A549 (cell line): ENCODE results near the gene ACSL5.

Experiments used
- CTCF ChIP-seq: fragments of >200 bp; sonication (Bioruptor Twin); formaldehyde crosslinking; IDR thresholded peaks from 3 replicates; pipeline ENCODE4 v1.5.1; 2016
- EP300 ChIP-seq, 2 experiments: fragments of >200 bp; sonication (Bioruptor Twin); formaldehyde crosslinking; IDR thresholded peaks; 2 replicates in 1 of 2; 3 replicates in 1 of 2; pipeline ENCODE4 v1.6.1; 2016 to 2017
- POLR2A ChIP-seq: IDR thresholded peaks from 2 replicates; pipeline ENCODE4 v1.6.1; 2012; ENCODE audit warnings: mild to moderate bottlenecking, low read length
- REST ChIP-seq: fragments of 200-600 bp; sonication (generic); IDR thresholded peaks from 2 replicates; pipeline ENCODE4 v1.6.1; 2016; ENCODE audit warnings: antibody characterized with exemption, mild to moderate bottlenecking, moderate library complexity
- SMC3 ChIP-seq: fragments of >200 bp; sonication (Bioruptor Twin); formaldehyde crosslinking; IDR thresholded peaks from 3 replicates; pipeline ENCODE4 v1.6.1; 2018; ENCODE audit warnings: inconsistent platforms
- USF2 ChIP-seq: fragments of 450-650 bp; IDR thresholded peaks from 2 replicates; pipeline ENCODE4 v1.6.1; 2014; ENCODE audit warnings: antibody characterized with exemption

GRCh38 chr10:112361951-112362751, 11.8 kb upstream of the ACSL5 start:
- TF ChIP-seq USF2, result no peak
- TF ChIP-seq POLR2A, result no peak
- no peak for TF ChIP-seq CTCF
- TF ChIP-seq EP300 (IDR thresholded peaks at IDR 0.05), result no peak
- TF ChIP-seq SMC3, result no peak
- no peak for TF ChIP-seq REST
